ENCODE results near the gene DYNC1I1.
A peak's percentile ranks its signal among the peaks of the same experiment; 100 is the strongest.

Gene DYNC1I1

GRCh38 chr7:95917634-95918033 is 145.3 kb downstream of the DYNC1I1 start:
- no peak for DNase-seq (ENCODE audit: low read depth)
- no peak overlapping the region for H3K4me3 ChIP-seq (ENCODE audit: low read length)
- no peak for TF ChIP-seq CTCF (conservative IDR thresholded peaks at IDR 0.05; ENCODE audit: low read depth, low read length)

DNA sequence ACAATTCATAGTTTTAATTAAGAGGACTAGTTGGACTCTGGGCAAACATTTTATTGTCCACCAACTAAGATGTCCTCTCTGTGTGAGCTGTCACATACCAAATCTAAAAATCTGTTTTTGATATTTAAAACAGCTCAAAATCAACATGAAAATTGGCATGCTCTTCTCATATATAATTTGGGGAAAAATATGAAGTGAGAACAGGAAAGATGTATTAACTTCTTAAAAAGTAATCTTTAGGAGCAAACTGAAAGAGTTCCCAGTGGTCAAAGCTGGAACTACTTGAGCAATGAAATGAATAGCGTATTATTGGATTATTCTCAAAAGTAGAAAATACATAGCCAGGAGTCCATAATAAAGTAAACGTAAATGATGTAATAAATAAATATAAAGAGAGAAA is 147.2 kb downstream of the DYNC1I1 start:
- H3K4me3 ChIP-seq (ENCODE audit: low read length) = no peak overlapping the region
- peak; percentile 29 for TF ChIP-seq CTCF (conservative IDR thresholded peaks at IDR 0.05; ENCODE audit: low read depth, low read length)
- DNase-seq (ENCODE audit: low read depth) = no peak

- DNase-seq (ENCODE audit: low read depth) = no peak
- no peak for TF ChIP-seq CTCF (conservative IDR thresholded peaks at IDR 0.05; ENCODE audit: low read depth, low read length)
- no peak overlapping the region for H3K4me3 ChIP-seq (ENCODE audit: low read length)
These were observed 149.2 kb downstream of the DYNC1I1 start for GRCh38 chr7:95921543-95921942.

GRCh38 chr7:95922191-95922590 is 149.8 kb downstream of the DYNC1I1 start:
- no peak for DNase-seq (ENCODE audit: low read depth)
- no peak for TF ChIP-seq CTCF (conservative IDR thresholded peaks at IDR 0.05; ENCODE audit: low read depth, low read length)
- no peak overlapping the region for H3K4me3 ChIP-seq (ENCODE audit: low read length)

DNA sequence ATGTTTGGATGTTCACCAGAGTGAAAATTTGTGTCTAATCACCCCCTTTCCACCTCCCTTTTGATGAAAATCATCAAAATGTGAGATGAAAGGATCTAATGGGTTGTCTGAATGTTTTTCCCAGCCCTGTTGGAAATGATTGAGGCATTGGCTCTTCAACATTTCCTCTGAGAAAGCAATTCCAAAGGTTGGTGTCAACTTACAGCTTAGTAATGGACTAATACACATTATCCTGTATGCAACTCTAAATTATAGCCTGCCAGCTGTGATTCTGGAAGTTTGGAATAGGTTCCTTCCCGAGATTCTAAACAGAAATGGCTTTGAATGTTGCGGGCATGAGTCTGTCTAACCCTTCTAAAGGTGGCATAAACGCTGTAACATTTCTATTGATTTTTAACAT is 152.9 kb downstream of the DYNC1I1 start:
- no peak overlapping the region for H3K4me3 ChIP-seq (ENCODE audit: low read length)
- DNase-seq (ENCODE audit: low read depth) = no peak
- TF ChIP-seq CTCF (conservative IDR thresholded peaks at IDR 0.05; ENCODE audit: low read depth, low read length) = no peak

- H3K4me3 ChIP-seq (ENCODE audit: low read length) = no peak overlapping the region
- no peak for DNase-seq (ENCODE audit: low read depth)
- no peak for TF ChIP-seq CTCF (conservative IDR thresholded peaks at IDR 0.05; ENCODE audit: low read depth, low read length)
These were observed 153.6 kb downstream of the DYNC1I1 start for GRCh38 chr7:95925971-95926370.

DNA sequence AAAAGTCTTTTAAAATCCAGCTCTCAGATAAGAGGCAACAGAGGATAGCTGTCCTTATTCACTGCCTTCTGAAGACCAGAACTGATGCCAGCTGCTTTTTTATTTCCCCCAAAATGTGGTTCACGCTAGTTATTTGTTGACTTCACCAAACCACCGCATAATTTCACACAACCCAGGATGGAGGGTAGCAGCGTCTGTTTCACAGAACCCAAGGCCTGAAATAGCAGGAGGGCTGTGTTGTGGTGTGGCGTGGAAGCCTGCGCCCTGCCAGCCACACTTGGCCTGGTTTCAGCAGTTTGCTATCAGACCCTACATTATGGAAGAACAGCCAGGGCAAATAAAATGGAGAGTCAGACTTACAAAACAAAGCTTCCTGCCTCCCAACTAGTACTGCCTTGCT is 155.4 kb downstream of the DYNC1I1 start:
- no peak for DNase-seq (ENCODE audit: low read depth)
- no peak overlapping the region for H3K4me3 ChIP-seq (ENCODE audit: low read length)

More for the DNA sequence above, 155.4 kb downstream of the DYNC1I1 start:
- no peak for TF ChIP-seq CTCF (conservative IDR thresholded peaks at IDR 0.05; ENCODE audit: low read depth, low read length)
